H1 (cell line): ENCODE data around the gene PDZRN4. TPM values are rescaled to one million over a fixed set of nuclear protein-coding genes. Genes with fewer than 3 reads are reported as not detected.

Source experiments
- CHD7 ChIP-seq: fragments of 300-600 bp; sonication (generic); IDR thresholded peaks from 2 replicates; pipeline ENCODE4 v1.7.1; 2012; ENCODE audit warnings: low read length, moderate library complexity, mild to moderate bottlenecking, inconsistent platforms; ENCODE audit not compliant: insufficient replicate concordance
- polyA plus RNA-seq, 7 experiments: library from polyadenylated mRNA; depleted of rRNA in 3 of 7; stranded (reverse) in 5 of 7; unstranded in 2 of 7; fragments of >200 nt in 5 of 7; fragments of 200-250 nt in 2 of 7; gene quantifications; 1 replicate in 5 of 7; 2 replicates in 1 of 7; 4 replicates in 1 of 7; pipeline versions ENCODE4 v1.2.1 to v1.2.3, GENCODE V29; 2011 to 2013; ENCODE audit warnings: missing spikeins in 2 of 7, mixed read lengths in 2 of 7
- total RNA-seq: library from RNA; stranded (reverse); fragmentation: NEBNext Ultra II Directional; extraction: Animal tissue kit (Norgen Biotek cat#: 25700); gene quantifications from 2 replicates; pipeline ENCODE4 v1.2.1, GENCODE V29; 2021

The PDZRN4 gene
- total and polyA plus RNA-seq, 2 of the 8 experiments (the other 6 are each of a cell fraction or from before 2014, with no cell fraction given) = not detected

DNA sequence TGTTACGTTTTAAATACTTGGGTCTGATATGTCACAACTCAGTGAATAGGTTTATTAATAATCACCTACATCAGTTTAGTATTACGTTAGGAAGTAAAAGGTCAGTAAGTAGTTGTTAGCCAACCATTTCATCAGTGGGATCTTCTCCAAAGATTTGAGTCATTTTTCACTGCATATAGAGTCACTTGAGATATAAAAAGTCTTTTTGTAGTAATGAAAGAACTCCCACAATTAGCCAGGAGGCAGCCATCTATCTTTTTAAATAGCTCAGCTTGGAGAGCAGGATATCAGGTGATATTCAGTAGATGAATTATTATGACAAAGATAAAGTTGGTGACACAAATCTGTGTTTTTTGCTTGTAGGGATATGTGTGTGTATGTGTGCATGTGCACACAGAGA lies 309.3 kb downstream of the PDZRN4 start (continued):
- TF ChIP-seq CHD7 = no peak
